MM.1S (cell line): ENCODE measurements around the gene BRME1.

ENCODE experiments used
- DNase-seq: peaks from one replicate; pipeline ENCODE4 v3.0.0-alpha.2; 2015
- H2AFZ ChIP-seq: fragments of 300-600 bp; sonication (generic); 2 replicates; pipeline ENCODE4 v1.6.0; 2016; ENCODE audit warnings: antibody characterized with exemption, low read length
- H3F3A ChIP-seq: fragments of 300-600 bp; sonication (generic); 2 replicates; pipeline ENCODE4 v1.6.1; 2016; ENCODE audit warnings: mild to moderate bottlenecking, antibody characterized with exemption, low read length, moderate library complexity, mixed read lengths; ENCODE audit not compliant: insufficient read depth
- H3K27ac ChIP-seq: fragments of 300-600 bp; sonication (generic); 2 replicates; pipeline ENCODE4 v1.5.1; 2016; ENCODE audit warnings: mild to moderate bottlenecking, low read length
- H3K27me3 ChIP-seq: fragments of 300-600 bp; sonication (generic); replicated peaks from 2 replicates; pipeline ENCODE4 v1.6.0; 2016; ENCODE audit warnings: low read length; ENCODE audit not compliant: insufficient read depth
- H3K36me3 ChIP-seq: fragments of 300-600 bp; sonication (generic); replicated peaks from 2 replicates; pipeline ENCODE4 v1.6.1; 2016; ENCODE audit warnings: mild to moderate bottlenecking, low read length, mixed read lengths; ENCODE audit not compliant: insufficient read depth
- H3K4me1 ChIP-seq: fragments of 300-600 bp; sonication (generic); 2 replicates; pipeline ENCODE4 v1.6.1; 2016; ENCODE audit warnings: low read length, mixed read lengths
- H3K4me2 ChIP-seq: fragments of 300-600 bp; sonication (generic); 2 replicates; pipeline ENCODE4 v1.6.0; 2016; ENCODE audit warnings: low read depth, low read length
- H3K4me3 ChIP-seq: fragments of 300-600 bp; sonication (generic); 2 replicates; pipeline ENCODE4 v1.5.1; 2016; ENCODE audit warnings: low read length, mixed read lengths
- H3K79me2 ChIP-seq: fragments of 300-600 bp; sonication (generic); 2 replicates; pipeline ENCODE4 v1.6.1; 2016; ENCODE audit warnings: mixed run types, low read length, mixed read lengths
- H3K9ac ChIP-seq: fragments of 300-600 bp; sonication (generic); 2 replicates; pipeline ENCODE4 v1.6.1; 2016; ENCODE audit warnings: low read length, mixed read lengths
- H3K9me2 ChIP-seq: fragments of 300-600 bp; sonication (generic); replicated peaks from 2 replicates; pipeline ENCODE4 v1.6.1; 2016; ENCODE audit warnings: mild to moderate bottlenecking, low read length, mixed read lengths; ENCODE audit not compliant: insufficient read depth
- H3K9me3 ChIP-seq: fragments of 300-600 bp; sonication (generic); replicated peaks from 2 replicates; pipeline ENCODE4 v1.6.1; 2016; ENCODE audit warnings: mild to moderate bottlenecking, low read length, mixed read lengths; ENCODE audit not compliant: insufficient read depth
- H4K20me1 ChIP-seq: fragments of 300-600 bp; sonication (generic); 2 replicates; pipeline ENCODE4 v1.6.1; 2016; ENCODE audit warnings: mild to moderate bottlenecking, low read length, moderate library complexity, mixed read lengths; ENCODE audit not compliant: insufficient read depth
- CTCF ChIP-seq: fragments of 300-600 bp; sonication (generic); IDR thresholded peaks from 2 replicates; pipeline ENCODE4 v1.5.1; 2016; ENCODE audit warnings: antibody characterized with exemption, low read length, mixed read lengths
- EZH2 ChIP-seq: fragments of 300-600 bp; sonication (generic); optimal IDR thresholded peaks from 2 replicates; pipeline ENCODE3; 2017; ENCODE audit warnings: low read depth, mild to moderate bottlenecking, antibody characterized with exemption, low read length, mixed read lengths
- EZH2phosphoT487 ChIP-seq: fragments of 300-600 bp; sonication (generic); IDR thresholded peaks from 2 replicates; pipeline ENCODE4 v1.6.1; 2018; ENCODE audit warnings: antibody characterized with exemption, low read length

The BRME1 gene

GRCh38 chr19:13848340-13848677, 57.6 kb downstream of the BRME1 start:
- Histone ChIP-seq H3K27ac (no peak overlapping the region), H3K9ac (no peak overlapping the region; the same call in 1 of the 2 replicates), H3K36me3 (no peaks in the 10 kb centered on the region), H2AFZ (no peak overlapping the region), H3K4me2 (no peak overlapping the region), H3K27me3 (no peaks in the 10 kb centered on the region), H3K4me1 (peaks cover 18% of the 10 kb centered on the region), H3K79me2 (no peaks in the 10 kb centered on the region), H4K20me1 (no peaks in the 10 kb centered on the region), H3K9me3 (no peaks in the 10 kb centered on the region), H3K4me3 (no peak overlapping the region), H3K9me2 (no peaks in the 10 kb centered on the region), H3F3A (peaks cover 23% of the 10 kb centered on the region)
- TF ChIP-seq EZH2 (no peak), CTCF (no peak)
- DNase-seq, result no peak

DNA sequence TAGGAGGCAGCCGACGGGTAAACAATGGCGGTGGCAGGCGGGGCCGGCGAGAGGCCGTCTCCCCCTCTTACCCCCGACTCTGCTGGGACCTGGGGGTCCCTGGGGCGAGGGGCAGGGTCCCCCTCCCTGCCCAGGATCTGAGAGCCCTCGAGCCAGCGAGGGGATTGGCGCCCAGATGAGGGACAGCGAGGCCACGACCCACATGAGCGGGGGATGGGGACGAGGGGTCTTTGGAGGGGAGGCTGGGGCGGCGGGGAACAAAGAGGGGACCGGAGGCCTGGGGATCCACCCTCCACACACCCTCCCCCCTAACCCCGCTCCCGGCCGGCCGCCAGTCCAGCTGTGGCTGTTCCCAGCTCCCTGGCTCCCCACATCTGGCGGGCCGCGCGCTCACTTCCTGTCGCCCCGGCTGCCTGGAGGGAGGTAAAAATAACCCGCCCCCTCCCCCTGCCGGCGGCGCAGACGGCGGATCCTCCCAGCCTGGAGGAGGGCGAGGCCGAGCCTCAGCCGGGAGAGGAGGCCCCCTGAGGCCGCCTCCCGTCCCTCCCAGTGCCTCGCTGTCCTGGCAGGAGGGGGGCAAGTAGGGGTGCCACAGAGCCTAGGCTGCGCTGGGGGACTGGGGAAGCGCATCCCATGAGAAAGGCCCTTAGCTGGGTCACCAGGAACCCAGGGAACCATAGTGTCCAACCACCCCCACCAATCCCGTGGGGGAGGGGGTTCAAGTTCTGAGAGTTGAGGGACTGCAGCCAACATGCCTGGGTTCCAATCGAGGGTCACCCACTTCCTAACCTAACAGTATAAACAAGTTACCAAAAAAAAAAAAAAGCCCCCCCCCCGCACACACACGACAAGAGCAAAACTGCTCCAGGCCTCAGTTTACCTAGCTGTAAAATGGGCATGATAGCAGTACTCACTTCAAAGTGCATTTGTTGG, 58.2 kb downstream of the BRME1 start:
- Histone ChIP-seq H3K4me3 (peak overlapping the region; percentile 75), H3K9ac (peak overlapping the region; percentile 99), H3F3A (peaks cover 23% of the 10 kb centered on the region), H2AFZ (peak overlapping the region; percentile 41), H4K20me1 (no peaks in the 10 kb centered on the region), H3K79me2 (no peaks in the 10 kb centered on the region; the same call in 1 of the 2 replicates), H3K9me3 (no peaks in the 10 kb centered on the region), H3K4me2 (peak overlapping the region; percentile 98), H3K27me3 (no peaks in the 10 kb centered on the region), H3K4me1 (peaks cover 22% of the 10 kb centered on the region), H3K36me3 (no peaks in the 10 kb centered on the region), H3K27ac (peak overlapping the region; percentile 100), H3K9me2 (no peaks in the 10 kb centered on the region)
- TF ChIP-seq CTCF (no peak), EZH2 (no peak), EZH2phosphoT487 (no peak)
- DNase-seq, result peak; percentile 70

- Histone ChIP-seq H3K4me3 (peak overlapping the region; percentile 75), H3F3A (peaks cover 23% of the 10 kb centered on the region), H3K4me2 (peak overlapping the region; percentile 98), H3K9me3 (no peaks in the 10 kb centered on the region), H3K9ac (peak overlapping the region; percentile 99), H3K4me1 (peaks cover 22% of the 10 kb centered on the region), H3K9me2 (no peaks in the 10 kb centered on the region), H2AFZ (no peak overlapping the region), H4K20me1 (no peaks in the 10 kb centered on the region), H3K36me3 (no peaks in the 10 kb centered on the region), H3K79me2 (peaks cover 8% of the 10 kb centered on the region), H3K27me3 (no peaks in the 10 kb centered on the region), H3K27ac (peak overlapping the region; percentile 100)
- DNase-seq, result peak; percentile 91
- no peak for TF ChIP-seq CTCF
- TF ChIP-seq EZH2phosphoT487, result no peak
Observed at GRCh38 chr19:13846557-13847406, 59.1 kb downstream of the BRME1 start.
